Activated CD4-positive, alpha-beta T cell treated with anti-CD3 and anti-CD28 coated beads, Interleukin-10, Interleukin-2, amounts not matched to agents 100 ng/mL and 50 ng/mL, durations not matched to agents 16 hours and 8 hours (primary cell): ENCODE results near the gene FAM171A1.

Source experiments
- DNase-seq: peaks from one replicate; pipeline ENCODE4 v3.0.0-alpha.2; 2020

FAM171A1 gene

GRCh38 chr10:15201589-15202300, 169.3 kb downstream of the FAM171A1 start:
- DNase-seq, result no peak

- DNase-seq, result no peak
Observed at GRCh38 chr10:15200626-15201025, 170.5 kb downstream of the FAM171A1 start.

- DNase-seq, result no peak
Observed at GRCh38 chr10:15197911-15198310, 173.2 kb downstream of the FAM171A1 start.

- no peak for DNase-seq
Observed at GRCh38 chr10:15197276-15197675, 173.8 kb downstream of the FAM171A1 start.

GRCh38 chr10:15196021-15196834, 174.9 kb downstream of the FAM171A1 start:
- no peak for DNase-seq

DNA sequence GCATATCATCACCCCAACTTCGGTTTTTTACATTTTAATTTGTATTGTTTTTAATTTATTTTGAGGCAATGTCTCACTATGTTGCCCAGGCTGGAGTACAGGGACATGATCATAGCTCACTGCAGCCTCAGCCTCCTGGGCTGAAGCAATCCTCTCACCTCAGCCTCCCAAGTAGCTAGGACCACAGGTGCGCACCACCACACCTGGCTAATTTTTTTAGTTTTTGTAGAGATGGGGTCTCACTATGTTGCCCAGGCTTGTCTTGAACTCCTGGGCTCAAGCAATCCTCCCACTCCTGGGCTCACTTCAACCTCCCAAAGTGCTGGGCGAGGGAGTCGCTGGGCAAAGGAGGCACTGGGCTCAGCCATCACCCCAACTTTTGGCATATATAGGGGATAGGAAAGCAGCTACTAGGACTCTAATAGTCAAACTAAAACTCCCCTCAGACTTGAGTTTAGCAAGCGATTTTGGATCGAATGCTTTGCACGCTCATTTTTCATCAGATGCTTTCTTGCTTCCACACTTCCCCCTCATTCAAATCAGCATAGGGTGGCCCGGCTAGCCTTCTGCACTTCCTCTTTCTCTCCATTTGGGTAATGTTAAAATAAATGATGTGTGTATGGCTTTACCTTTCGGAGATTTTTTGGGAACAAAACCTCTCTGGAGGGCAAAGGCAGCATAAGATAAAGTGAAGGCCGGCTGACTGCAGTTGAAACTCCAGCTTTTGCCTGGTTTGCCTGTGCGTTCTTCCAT, 181.8 kb downstream of the FAM171A1 start:
- DNase-seq, result no peak

DNA sequence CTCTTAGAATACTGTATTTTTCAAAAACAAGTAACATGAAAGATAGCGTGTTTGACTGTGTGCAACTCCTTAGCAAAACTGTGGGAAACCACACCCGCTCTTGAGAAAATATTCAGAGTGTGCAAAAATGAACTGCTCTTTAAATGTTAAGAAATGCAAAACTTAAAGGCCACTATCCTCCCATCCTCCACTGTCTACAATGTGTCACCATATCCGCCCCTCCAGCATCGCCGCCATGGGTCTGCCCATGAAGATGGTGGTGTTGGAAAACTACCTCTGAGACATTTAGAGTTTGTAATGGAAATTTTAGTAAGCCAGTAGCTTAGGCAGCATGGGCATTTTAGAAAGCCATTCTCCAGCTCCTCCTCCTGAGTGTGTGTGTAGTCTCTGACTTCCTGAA, 182.5 kb downstream of the FAM171A1 start:
- no peak for DNase-seq

- DNase-seq, result no peak
Observed at GRCh38 chr10:15183689-15184481, 187.2 kb downstream of the FAM171A1 start.

- no peak for DNase-seq
Observed at GRCh38 chr10:15182540-15183207, 188.4 kb downstream of the FAM171A1 start.

DNA sequence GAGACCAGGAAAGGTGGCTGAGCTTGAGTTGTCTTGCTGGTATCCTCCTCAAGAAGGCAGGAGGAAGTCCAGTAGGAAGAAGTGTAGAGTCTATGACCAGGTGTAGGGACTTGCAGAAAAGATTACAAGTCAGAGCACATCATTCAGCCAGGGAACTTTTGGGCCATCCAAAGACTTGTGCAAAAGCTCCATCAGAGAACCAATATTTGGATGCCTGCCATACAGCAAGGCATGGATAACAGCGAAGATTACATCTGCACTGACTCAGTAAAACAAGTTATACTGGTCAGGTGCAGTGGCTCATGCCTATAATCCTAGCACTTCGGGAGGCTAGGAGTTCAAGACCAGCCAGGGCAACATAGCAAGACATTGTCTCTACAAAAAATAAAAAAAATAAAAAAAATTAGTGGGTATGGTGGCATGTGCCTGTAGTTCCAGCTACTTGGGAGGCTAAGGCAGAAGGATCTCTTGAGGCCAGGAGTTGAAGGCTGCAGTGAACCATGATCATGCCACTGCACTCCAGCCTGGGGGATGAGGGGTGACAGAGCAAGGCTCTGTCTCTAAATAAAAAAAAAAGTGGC, 189.4 kb downstream of the FAM171A1 start:
- no peak for DNase-seq

DNA sequence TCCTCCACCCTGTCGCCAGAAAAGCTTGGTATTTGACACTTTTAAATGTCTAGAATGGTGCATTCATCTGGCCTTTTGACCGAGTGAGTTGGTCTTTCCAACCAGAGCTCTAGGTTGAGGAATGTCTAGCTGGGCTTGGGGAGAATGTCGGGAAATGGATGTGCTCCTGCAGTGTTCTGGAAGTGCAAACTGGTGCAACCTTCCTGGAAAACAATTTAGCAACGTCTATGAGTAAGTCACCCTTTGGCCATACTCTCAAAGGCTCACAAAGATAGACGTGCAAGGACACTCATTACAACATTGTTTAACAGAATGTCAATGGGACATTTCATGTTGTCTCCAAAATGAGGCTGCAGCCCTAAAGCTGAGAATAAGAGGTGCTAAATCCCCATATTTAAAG, 190.4 kb downstream of the FAM171A1 start:
- no peak for DNase-seq

DNA sequence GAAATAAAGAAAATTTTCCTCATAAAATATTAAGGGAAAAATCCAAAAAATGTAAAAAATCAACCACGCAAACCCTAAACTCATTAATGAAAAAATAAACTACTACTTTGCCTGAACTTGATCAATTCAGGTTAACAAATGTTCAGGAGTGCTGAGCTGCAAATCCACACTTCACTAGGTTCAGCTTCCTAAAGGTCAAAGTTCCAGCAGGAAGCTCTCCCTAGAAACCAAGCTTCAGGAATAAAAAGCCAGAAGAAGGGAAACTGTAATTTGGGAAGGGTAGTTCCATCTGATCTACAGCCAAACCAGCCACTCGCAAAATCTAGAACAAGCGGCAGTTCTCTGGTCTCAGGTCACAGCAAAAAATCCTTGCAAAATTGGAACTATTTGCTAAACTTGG, 194.8 kb downstream of the FAM171A1 start:
- DNase-seq, result no peak

DNA sequence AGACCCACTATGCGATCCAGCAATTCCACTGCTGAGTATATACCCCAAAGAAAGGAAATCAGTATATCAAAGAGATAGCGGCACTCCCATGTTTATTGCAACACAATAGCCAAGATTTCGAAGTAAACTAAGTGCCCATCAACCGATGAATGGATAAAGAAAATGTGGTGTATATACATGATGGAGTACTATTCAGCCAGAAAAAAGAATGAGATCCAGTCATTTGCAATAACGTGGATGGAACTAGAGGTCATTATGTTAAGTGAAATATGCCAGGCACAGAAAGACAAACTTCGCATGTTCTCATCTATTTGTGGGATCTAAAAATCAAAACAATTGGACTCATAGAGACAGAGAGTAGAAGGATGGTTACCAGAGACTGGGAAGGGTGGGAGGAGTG, 195.5 kb downstream of the FAM171A1 start:
- DNase-seq, result no peak

GRCh38 chr10:15172306-15172840, 198.7 kb downstream of the FAM171A1 start:
- no peak for DNase-seq

GRCh38 chr10:15169555-15170401, 201.3 kb downstream of the FAM171A1 start:
- peak; percentile 75 for DNase-seq

- peak; percentile 98 for DNase-seq
Observed at GRCh38 chr10:15168786-15169554, 202.1 kb downstream of the FAM171A1 start.

- DNase-seq, result no peak
Observed at GRCh38 chr10:15168291-15168785, 202.8 kb downstream of the FAM171A1 start, which contains the start of gene NMT2. Gene NMT2, minus strand, starts transcription at chr10:15168693. Its CDS starts 81 bp downstream, at chr10:15168612.

- peak; percentile 71 for DNase-seq
Observed at GRCh38 chr10:15167411-15168290, 203.4 kb downstream of the FAM171A1 start.
